GM23338 (cell line): Measurements from ENCODE around the gene STARD8. TPM values are rescaled to one million over a fixed set of nuclear protein-coding genes. Genes with fewer than 3 reads are reported as not detected.

ENCODE experiments used
- ATAC-seq: fragments of 200-7000 bp; cut with Tn5 transposase; 3 replicates; pipeline ENCODE4 v1.9.1; 2020
- DNase-seq: peaks from one replicate; pipeline ENCODE4 v3.0.0-alpha.2; 2015; ENCODE audit warnings: low spot score
- H2AFZ ChIP-seq: fragments of 200-600 bp; sonication (generic); 2 replicates; pipeline ENCODE4 v1.8.0; 2016; ENCODE audit warnings: antibody characterized with exemption, mild to moderate bottlenecking, moderate library complexity
- H3F3A ChIP-seq: fragments of 200-600 bp; sonication (generic); replicated peaks from 2 replicates; pipeline ENCODE4 v1.8.0; 2017; ENCODE audit warnings: antibody characterized with exemption, mixed run types, low read depth
- H3K27ac ChIP-seq: fragments of 200-600 bp; sonication (generic); 2 replicates; pipeline ENCODE4 v1.6.1; 2016; ENCODE audit warnings: low read depth
- H3K27me3 ChIP-seq: fragments of 200-600 bp; sonication (generic); 2 replicates; pipeline ENCODE4 v1.8.0; 2016; ENCODE audit warnings: mild to moderate bottlenecking, mixed run types, moderate library complexity; ENCODE audit not compliant: insufficient read depth
- H3K36me3 ChIP-seq: fragments of 200-600 bp; sonication (generic); 2 replicates; pipeline ENCODE4 v1.8.0; 2016; ENCODE audit warnings: mild to moderate bottlenecking; ENCODE audit not compliant: insufficient read depth
- H3K4me1 ChIP-seq: fragments of 200-600 bp; sonication (generic); 2 replicates; pipeline ENCODE4 v1.8.0; 2016; ENCODE audit warnings: mild to moderate bottlenecking, moderate library complexity; ENCODE audit not compliant: insufficient read depth
- H3K4me2 ChIP-seq: fragments of 200-600 bp; sonication (generic); 2 replicates; pipeline ENCODE4 v1.7.1; 2017; ENCODE audit warnings: mixed run types
- H3K4me3 ChIP-seq: fragments of 200-600 bp; sonication (generic); 2 replicates; pipeline ENCODE4 v1.6.1; 2016; ENCODE audit warnings: mixed run types
- H3K79me2 ChIP-seq: fragments of 200-600 bp; sonication (generic); replicated peaks from 2 replicates; pipeline ENCODE4 v1.8.0; 2017; ENCODE audit warnings: mild to moderate bottlenecking; ENCODE audit not compliant: insufficient read depth
- H3K9me2 ChIP-seq: fragments of 200-600 bp; sonication (generic); 2 replicates; pipeline ENCODE4 v1.8.0; 2017; ENCODE audit not compliant: insufficient read depth
- H4K20me1 ChIP-seq: fragments of 200-600 bp; sonication (generic); replicated peaks from 2 replicates; pipeline ENCODE4 v1.8.0; 2017; ENCODE audit warnings: mild to moderate bottlenecking; ENCODE audit not compliant: insufficient read depth
- H3K27ac Mint-ChIP-seq: 2 replicates; pipeline ENCODE4 v1.8.0; 2020; ENCODE audit warnings: inconsistent platforms, mild to moderate bottlenecking, moderate library complexity, mixed read lengths
- H3K27me3 Mint-ChIP-seq: 3 replicates; pipeline ENCODE4 v1.8.0; 2022; ENCODE audit warnings: low read depth, mild to moderate bottlenecking, moderate library complexity, mixed read lengths, inconsistent platforms; ENCODE audit not compliant: insufficient read depth, poor library complexity
- H3K36me3 Mint-ChIP-seq: 3 replicates; pipeline ENCODE4 v1.8.0; 2021; ENCODE audit warnings: low read depth, mild to moderate bottlenecking, inconsistent platforms, moderate library complexity, mixed read lengths
- H3K4me1 Mint-ChIP-seq: 3 replicates; pipeline ENCODE4 v1.8.0; 2020; ENCODE audit warnings: mild to moderate bottlenecking, inconsistent platforms, mixed read lengths
- H3K4me3 Mint-ChIP-seq: 3 replicates; pipeline ENCODE4 v1.8.0; 2021; ENCODE audit warnings: moderate library complexity, mild to moderate bottlenecking, inconsistent platforms, mixed read lengths
- H3K9me3 Mint-ChIP-seq: 3 replicates; pipeline ENCODE4 v1.8.0; 2020; ENCODE audit warnings: moderate library complexity, mild to moderate bottlenecking, inconsistent platforms, mixed read lengths
- CREB1 ChIP-seq: fragments of 250-450 bp; sonication (Bioruptor Pico); IDR thresholded peaks from 2 replicates; pipeline ENCODE4 v1.5.0; 2020; ENCODE audit warnings: low read depth, mild to moderate bottlenecking, moderate library complexity
- EZH2 ChIP-seq: fragments of 200-600 bp; sonication (generic); IDR thresholded peaks from one replicate; pipeline ENCODE4 v1.8.0; 2017; ENCODE audit warnings: antibody characterized with exemption, mild to moderate bottlenecking, low read depth; ENCODE audit not compliant: unreplicated experiment
- NANOG ChIP-seq: IDR thresholded peaks from 2 replicates; pipeline ENCODE4 v1.6.1; 2016; ENCODE audit warnings: antibody characterized with exemption, borderline replicate concordance
- ZNF114 ChIP-seq: fragments of 250-450 bp; sonication (Bioruptor Pico); IDR thresholded peaks from 2 replicates; pipeline ENCODE4 v1.5.0; 2020; ENCODE audit warnings: mild to moderate bottlenecking, moderate library complexity
- polyA plus RNA-seq: library from polyadenylated mRNA; unstranded; fragments of >200 nt; fragmentation: Nextera tagmentation; extraction: Ambion mirVana; gene quantifications from 2 replicates; pipeline ENCODE4 v1.2.1, GENCODE V29; 2016
- total RNA-seq: library from RNA; depleted of rRNA; stranded (reverse); fragments of >200 nt; shearing (Covaris generic); gene quantifications from 2 replicates; pipeline ENCODE4 v1.2.3, GENCODE V29; 2014
- TF ChIP-seq, protein P1 (sequence below): fragments of 250-450 bp; sonication (Bioruptor Pico); IDR thresholded peaks from 2 replicates; pipeline ENCODE4 v1.5.0; 2020; ENCODE audit warnings: mild to moderate bottlenecking, moderate library complexity

Gene STARD8
- total and polyA plus RNA-seq, 2 experiments from 2014 or later, result 0.74 to 5.6 TPM

DNA sequence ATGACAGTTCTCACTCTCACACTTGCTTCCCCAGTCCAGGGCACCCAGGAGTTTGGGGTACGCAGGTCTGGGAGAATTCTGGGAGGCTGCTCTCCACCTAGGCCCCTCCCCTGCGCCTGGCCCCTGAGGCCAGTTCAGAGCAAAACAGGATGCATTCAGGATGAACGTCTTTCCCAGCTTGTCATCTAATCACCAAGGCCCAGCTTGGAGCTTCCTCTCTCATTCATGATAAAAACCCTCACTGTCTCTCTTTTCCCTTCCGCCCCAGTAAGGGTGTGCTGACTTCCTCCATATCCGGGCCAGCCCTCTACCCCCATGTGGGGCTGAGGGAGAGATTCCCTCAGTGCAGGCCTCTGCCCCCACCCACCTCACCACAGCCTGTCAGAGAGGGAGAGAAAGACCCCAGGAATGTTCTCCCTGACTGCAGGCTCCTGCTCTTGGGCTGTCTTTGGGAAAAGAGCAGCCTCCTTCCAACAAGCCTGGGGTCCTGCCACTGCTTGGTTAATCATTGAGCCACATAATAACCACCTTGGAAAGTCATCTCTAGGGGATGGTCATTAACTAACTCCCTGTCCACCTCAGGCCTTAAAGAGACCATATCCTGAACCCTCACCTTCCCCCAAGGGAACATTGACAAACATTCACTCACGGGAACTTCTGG, 50.1 kb downstream of the STARD8 start (continued):
- TF ChIP-seq, protein P1, sequence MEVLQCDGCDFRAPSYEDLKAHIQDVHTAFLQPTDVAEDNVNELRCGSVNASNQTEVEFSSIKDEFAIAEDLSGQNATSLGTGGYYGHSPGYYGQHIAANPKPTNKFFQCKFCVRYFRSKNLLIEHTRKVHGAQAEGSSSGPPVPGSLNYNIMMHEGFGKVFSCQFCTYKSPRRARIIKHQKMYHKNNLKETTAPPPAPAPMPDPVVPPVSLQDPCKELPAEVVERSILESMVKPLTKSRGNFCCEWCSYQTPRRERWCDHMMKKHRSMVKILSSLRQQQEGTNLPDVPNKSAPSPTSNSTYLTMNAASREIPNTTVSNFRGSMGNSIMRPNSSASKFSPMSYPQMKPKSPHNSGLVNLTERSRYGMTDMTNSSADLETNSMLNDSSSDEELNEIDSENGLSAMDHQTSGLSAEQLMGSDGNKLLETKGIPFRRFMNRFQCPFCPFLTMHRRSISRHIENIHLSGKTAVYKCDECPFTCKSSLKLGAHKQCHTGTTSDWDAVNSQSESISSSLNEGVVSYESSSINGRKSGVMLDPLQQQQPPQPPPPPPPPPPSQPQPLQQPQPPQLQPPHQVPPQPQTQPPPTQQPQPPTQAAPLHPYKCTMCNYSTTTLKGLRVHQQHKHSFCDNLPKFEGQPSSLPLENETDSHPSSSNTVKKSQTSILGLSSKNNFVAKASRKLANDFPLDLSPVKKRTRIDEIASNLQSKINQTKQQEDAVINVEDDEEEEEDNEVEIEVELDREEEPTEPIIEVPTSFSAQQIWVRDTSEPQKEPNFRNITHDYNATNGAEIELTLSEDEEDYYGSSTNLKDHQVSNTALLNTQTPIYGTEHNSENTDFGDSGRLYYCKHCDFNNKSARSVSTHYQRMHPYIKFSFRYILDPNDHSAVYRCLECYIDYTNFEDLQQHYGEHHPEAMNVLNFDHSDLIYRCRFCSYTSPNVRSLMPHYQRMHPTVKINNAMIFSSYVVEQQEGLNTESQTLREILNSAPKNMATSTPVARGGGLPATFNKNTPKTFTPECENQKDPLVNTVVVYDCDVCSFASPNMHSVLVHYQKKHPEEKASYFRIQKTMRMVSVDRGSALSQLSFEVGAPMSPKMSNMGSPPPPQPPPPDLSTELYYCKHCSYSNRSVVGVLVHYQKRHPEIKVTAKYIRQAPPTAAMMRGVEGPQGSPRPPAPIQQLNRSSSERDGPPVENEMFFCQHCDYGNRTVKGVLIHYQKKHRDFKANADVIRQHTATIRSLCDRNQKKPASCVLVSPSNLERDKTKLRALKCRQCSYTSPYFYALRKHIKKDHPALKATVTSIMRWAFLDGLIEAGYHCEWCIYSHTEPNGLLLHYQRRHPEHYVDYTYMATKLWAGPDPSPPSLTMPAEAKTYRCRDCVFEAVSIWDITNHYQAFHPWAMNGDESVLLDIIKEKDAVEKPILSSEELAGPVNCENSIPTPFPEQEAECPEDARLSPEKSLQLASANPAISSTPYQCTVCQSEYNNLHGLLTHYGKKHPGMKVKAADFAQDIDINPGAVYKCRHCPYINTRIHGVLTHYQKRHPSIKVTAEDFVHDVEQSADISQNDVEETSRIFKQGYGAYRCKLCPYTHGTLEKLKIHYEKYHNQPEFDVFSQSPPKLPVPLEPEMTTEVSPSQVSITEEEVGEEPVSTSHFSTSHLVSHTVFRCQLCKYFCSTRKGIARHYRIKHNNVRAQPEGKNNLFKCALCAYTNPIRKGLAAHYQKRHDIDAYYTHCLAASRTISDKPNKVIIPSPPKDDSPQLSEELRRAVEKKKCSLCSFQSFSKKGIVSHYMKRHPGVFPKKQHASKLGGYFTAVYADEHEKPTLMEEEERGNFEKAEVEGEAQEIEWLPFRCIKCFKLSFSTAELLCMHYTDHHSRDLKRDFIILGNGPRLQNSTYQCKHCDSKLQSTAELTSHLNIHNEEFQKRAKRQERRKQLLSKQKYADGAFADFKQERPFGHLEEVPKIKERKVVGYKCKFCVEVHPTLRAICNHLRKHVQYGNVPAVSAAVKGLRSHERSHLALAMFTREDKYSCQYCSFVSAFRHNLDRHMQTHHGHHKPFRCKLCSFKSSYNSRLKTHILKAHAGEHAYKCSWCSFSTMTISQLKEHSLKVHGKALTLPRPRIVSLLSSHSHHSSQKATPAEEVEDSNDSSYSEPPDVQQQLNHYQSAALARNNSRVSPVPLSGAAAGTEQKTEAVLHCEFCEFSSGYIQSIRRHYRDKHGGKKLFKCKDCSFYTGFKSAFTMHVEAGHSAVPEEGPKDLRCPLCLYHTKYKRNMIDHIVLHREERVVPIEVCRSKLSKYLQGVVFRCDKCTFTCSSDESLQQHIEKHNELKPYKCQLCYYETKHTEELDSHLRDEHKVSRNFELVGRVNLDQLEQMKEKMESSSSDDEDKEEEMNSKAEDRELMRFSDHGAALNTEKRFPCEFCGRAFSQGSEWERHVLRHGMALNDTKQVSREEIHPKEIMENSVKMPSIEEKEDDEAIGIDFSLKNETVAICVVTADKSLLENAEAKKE, result no peak
- no peak for TF ChIP-seq ZNF114 (CRISPR knock-in tag)

DNA sequence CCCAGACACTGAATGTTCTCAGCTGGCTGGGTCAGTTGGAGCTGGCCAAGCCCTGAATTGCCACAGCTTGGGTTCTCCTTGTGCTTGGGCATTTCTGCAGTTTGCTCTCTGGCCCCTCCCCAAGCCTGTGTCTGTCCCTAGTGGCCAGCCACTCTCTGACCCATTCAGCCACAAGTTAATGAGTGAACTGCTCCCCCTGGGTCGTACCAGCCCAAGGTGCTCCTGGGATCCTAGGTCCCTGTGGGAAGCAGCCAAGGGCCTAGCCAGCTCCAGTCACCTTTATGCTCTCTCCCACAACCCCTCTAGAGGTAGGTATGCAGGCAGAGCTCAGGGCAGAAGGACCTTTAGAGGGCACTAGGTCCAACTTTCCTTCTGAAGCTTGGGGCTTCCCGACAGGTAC, 51.5 kb downstream of the STARD8 start:
- ATAC-seq, result no peak
- H2AFZ ChIP-seq, result no peak overlapping the region
- Mint-ChIP-seq H3K36me3 (no peaks in the 10 kb centered on the region), H3K27ac (no peak overlapping the region), H3K4me1 (peaks cover 14% of the 10 kb centered on the region), H3K27me3 (peaks cover 6% of the 10 kb centered on the region), H3K9me3 (no peaks in the 10 kb centered on the region; the same call in 2 of the 3 replicates), H3K4me3 (no peak overlapping the region)
- TF ChIP-seq NANOG (no peak), CREB1 (CRISPR knock-in tag) (no peak), EZH2 (no peak), ZNF114 (CRISPR knock-in tag) (no peak)
- TF ChIP-seq, protein P1, result no peak
- peaks cover 6% of the 10 kb centered on the region for H3K27me3 ChIP-seq
- H4K20me1 ChIP-seq, result no peaks in the 10 kb centered on the region
- no peak overlapping the region for H3K27ac ChIP-seq
- no peaks in the 10 kb centered on the region for H3F3A ChIP-seq
- H3K79me2 ChIP-seq, result no peaks in the 10 kb centered on the region
- DNase-seq, result no peak
- H3K36me3 ChIP-seq, result no peaks in the 10 kb centered on the region
- peaks cover 7% of the 10 kb centered on the region; the same call in 1 of the 2 replicates for H3K4me1 ChIP-seq
- no peak overlapping the region for H3K4me3 ChIP-seq
- H3K9me2 ChIP-seq, result no peaks in the 10 kb centered on the region
- no peak overlapping the region for H3K4me2 ChIP-seq
